ENCODE data around the gene XPO5.
"Not testable (repeated sequence)": the region's sequence is repeated elsewhere in the genome, so short reads cannot be mapped to it uniquely, and the experiment has no call there.

Gene XPO5

GRCh38 chr6:43588194-43588593 is 12.4 kb upstream of the XPO5 start:
- in situ Hi-C loops (cut with HindIII; ENCODE audit: low sequenced_read_pairs): no loop called here

- in situ Hi-C loops (cut with HindIII; ENCODE audit: low sequenced_read_pairs): no loop called here
Observed at GRCh38 chr6:43584892-43585570, 9.2 kb upstream of the XPO5 start.

GRCh38 chr6:43582911-43583310 is 7.1 kb upstream of the XPO5 start:
- in situ Hi-C loops (cut with HindIII; ENCODE audit: low sequenced_read_pairs): no loop called here

GRCh38 chr6:43579171-43579570 is 3.3 kb upstream of the XPO5 start:
- in situ Hi-C loops (cut with HindIII; ENCODE audit: low sequenced_read_pairs): loop anchor here (5.0 kb wide), 1 partner anchor 57 kb away; no protein-coding TSS in a partner anchor

- in situ Hi-C loops (cut with HindIII; ENCODE audit: low sequenced_read_pairs): loop anchor here (5.0 kb wide), 1 partner anchor 56 kb away; no protein-coding TSS in a partner anchor
Observed at GRCh38 chr6:43578748-43579147, 2.9 kb upstream of the XPO5 start.

GRCh38 chr6:43575105-43575771 is 600 bp downstream of the XPO5 start:
- in situ Hi-C loops (cut with HindIII; ENCODE audit: low sequenced_read_pairs): loop anchor here (5.0 kb wide), 1 partner anchor 53 kb away; no protein-coding TSS in a partner anchor

- in situ Hi-C loops (cut with HindIII; ENCODE audit: low sequenced_read_pairs): no loop called here
Observed at GRCh38 chr6:43572015-43572414, 3.8 kb downstream of the XPO5 start.

- in situ Hi-C loops (cut with HindIII; ENCODE audit: low sequenced_read_pairs): no loop called here
Observed at GRCh38 chr6:43570876-43571441, 4.9 kb downstream of the XPO5 start.

- in situ Hi-C loops (cut with HindIII; ENCODE audit: low sequenced_read_pairs): loop anchor here (10.0 kb wide), 1 partner anchor 55 kb away; no protein-coding TSS in a partner anchor
Observed at GRCh38 chr6:43559328-43559727, 16.5 kb downstream of the XPO5 start.

- in situ Hi-C loops (cut with HindIII; ENCODE audit: low sequenced_read_pairs): loop anchor here (10.0 kb wide), 1 partner anchor 57 kb away; no protein-coding TSS in a partner anchor
Observed at GRCh38 chr6:43557620-43558019, 18.2 kb downstream of the XPO5 start.

GRCh38 chr6:43547222-43547621 is 28.6 kb downstream of the XPO5 start:
- in situ Hi-C loops (cut with HindIII; ENCODE audit: low sequenced_read_pairs): no loop called here

GRCh38 chr6:43544461-43544860 is 31.4 kb downstream of the XPO5 start:
- in situ Hi-C loops (cut with HindIII; ENCODE audit: low sequenced_read_pairs): no loop called here

GRCh38 chr6:43541774-43542471 is 33.9 kb downstream of the XPO5 start:
- in situ Hi-C loops (cut with HindIII; ENCODE audit: low sequenced_read_pairs): no loop called here

- in situ Hi-C loops (cut with HindIII; ENCODE audit: low sequenced_read_pairs): no loop called here
Observed at GRCh38 chr6:43540507-43540906, 35.3 kb downstream of the XPO5 start.

GRCh38 chr6:43539409-43539808 is 36.4 kb downstream of the XPO5 start:
- in situ Hi-C loops (cut with HindIII; ENCODE audit: low sequenced_read_pairs): not testable (repeated sequence)

- in situ Hi-C loops (cut with HindIII; ENCODE audit: low sequenced_read_pairs): not testable (repeated sequence)
Observed at GRCh38 chr6:43538986-43539385, 36.9 kb downstream of the XPO5 start.

- in situ Hi-C loops (cut with HindIII; ENCODE audit: low sequenced_read_pairs): no loop called here
Observed at GRCh38 chr6:43532201-43532600, 43.6 kb downstream of the XPO5 start.

- in situ Hi-C loops (cut with HindIII; ENCODE audit: low sequenced_read_pairs): loop anchor here (5.0 kb wide), 2 partner anchors 53 to 62 kb away; partner anchors contain the start of genes POLH and XPO5
Observed at GRCh38 chr6:43524483-43524961, 51.3 kb downstream of the XPO5 start.

GRCh38 chr6:43523284-43523683 is 52.6 kb downstream of the XPO5 start:
- in situ Hi-C loops (cut with HindIII; ENCODE audit: low sequenced_read_pairs): loop anchor here (5.0 kb wide), 2 partner anchors 54 to 61 kb away; partner anchors contain the start of genes POLH and XPO5

GRCh38 chr6:43522547-43523261 is 53.1 kb downstream of the XPO5 start:
- in situ Hi-C loops (cut with HindIII; ENCODE audit: low sequenced_read_pairs): loop anchor here (5.0 kb wide), 2 partner anchors 55 to 60 kb away; partner anchors contain the start of genes POLH and XPO5
